SIG-M5 treated with dmso at 0.1 percent for 504 hours (cell line): ENCODE data around the gene LPXN.

Source experiments
- DNase-seq: peaks from one replicate; lab custom pipeline; 2025; ENCODE audit not compliant: unreplicated experiment; lab: John Stamatoyannopoulos, UW

LPXN gene

DNA sequence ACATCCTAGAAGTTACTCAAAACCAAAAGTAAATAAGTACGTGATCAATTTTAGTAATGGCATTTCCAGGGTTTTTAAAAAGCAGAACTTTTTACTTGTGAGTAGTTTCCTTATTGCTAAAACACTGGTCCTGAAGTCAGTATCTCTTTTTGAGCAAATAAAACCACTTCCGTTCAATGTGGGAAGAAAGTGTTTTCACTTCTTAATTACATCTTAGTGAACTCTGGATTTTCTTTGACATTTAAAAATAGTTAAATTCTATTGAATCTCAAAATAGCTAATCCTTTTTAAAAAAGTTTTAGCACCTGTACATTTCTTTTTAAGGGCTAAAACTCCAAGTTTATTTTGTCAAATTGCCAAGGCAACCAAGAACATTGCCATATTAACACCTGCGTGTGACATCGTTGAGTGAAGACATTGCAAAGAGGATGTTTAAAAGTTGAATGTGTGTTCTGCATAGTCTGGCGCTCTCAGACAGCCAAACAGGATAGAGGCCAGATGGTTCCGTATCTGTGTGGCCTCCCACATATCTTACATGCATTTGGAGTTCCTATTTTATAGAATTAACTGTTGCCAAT is 50.5 kb downstream of the LPXN start:
- DNase-seq, result peak; percentile 80

- peak; percentile 77 for DNase-seq
Measured at GRCh38 chr11:58524232-58525036, 51.2 kb downstream of the LPXN start.

DNA sequence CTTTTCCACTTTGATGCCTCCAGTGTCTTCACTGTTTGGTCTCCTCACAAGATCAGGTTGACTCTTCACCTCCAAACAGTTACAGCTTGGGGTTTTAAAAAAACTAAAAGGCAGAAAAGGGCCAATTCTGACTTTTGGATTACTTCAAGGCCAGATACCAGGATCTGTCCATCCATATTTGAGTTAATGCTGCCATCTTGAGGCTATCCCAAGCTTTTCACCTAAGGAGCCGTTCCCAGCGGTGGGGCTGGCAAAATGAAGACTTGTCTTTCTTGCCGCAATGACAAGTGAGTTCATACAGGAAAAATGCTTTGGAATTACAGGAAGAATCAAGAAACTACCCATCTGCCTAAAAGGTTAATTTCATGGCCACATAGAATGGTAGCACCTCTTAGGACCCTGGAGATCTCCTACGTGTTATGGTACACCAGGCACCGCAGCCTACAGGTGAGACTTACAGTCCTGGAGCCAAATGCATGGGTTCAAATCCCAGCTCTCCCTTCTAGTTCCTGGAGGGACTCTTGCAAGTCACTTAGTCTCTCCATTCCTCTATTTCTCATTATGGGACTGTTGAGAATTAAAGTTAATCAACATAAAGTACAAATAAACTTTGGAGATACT is 61.8 kb downstream of the LPXN start:
- DNase-seq, result peak; percentile 38

GRCh38 chr11:58511636-58512035 is 64.0 kb downstream of the LPXN start:
- no peak for DNase-seq

GRCh38 chr11:58509748-58510147 is 65.9 kb downstream of the LPXN start:
- no peak for DNase-seq

DNA sequence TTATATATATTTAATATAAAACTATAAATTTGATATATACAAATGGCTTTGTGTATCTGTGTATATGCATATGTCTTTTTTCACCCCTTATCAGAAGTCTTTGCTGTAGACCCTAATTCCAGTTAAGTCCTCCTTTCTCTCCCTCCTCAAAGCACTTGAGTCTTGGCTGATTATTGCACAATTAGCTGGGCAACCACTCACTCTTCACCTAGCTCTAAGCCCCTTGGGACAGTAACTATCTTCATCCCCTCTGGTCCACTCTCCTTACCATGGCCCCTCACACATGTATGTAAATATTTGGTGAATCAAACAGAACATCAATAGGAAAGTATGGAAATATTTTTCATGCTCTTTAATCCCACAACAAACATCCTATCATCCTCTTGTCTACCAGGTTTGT is 66.8 kb downstream of the LPXN start:
- no peak for DNase-seq

DNA sequence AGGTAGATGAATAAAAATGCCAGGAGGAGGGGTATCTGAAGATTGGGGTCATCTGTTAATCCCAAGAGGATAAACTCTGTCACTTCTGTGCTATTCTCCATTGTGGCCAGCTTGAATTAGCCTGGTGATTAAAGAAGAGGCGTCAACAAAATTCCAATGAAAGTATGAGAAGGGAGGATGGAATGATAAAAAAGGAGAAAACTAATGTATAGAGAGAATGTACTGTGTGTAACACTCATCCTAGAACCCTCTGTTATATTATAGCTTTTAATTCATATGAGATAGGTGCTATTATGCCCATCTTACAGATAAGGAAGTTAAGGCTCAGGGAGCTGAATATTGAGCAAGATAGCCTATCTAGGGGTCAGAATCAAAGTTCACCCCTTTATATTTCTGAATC is 67.7 kb downstream of the LPXN start, which contains the start of gene OR5B21:
Gene OR5B21, minus strand, starts transcription at position 101 of the 400 bp plus-strand sequence. Its CDS starts 0 bp downstream, at position 101.
- no peak for DNase-seq

DNA sequence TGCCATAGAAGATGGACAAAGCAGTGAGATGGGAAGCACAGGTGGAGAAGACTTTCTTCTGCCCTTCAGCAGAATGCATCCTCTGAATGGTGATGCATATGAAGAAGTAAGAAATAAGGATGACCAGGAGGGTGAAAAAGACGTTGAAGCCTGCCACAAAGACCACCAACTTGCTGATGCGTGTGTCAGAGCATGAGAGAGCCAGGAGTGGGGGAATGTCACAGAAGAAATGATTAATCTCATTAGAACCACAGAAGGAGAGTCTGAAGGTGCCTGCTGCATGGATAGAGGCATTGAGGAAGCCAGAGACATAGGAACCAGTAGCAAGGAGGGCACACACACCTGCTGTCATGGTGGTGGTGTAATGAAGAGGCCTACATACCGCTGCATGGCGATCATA is 68.3 kb downstream of the LPXN start:
- DNase-seq, result no peak

GRCh38 chr11:58506935-58507334 is 68.7 kb downstream of the LPXN start:
- DNase-seq, result peak; percentile 60

DNA sequence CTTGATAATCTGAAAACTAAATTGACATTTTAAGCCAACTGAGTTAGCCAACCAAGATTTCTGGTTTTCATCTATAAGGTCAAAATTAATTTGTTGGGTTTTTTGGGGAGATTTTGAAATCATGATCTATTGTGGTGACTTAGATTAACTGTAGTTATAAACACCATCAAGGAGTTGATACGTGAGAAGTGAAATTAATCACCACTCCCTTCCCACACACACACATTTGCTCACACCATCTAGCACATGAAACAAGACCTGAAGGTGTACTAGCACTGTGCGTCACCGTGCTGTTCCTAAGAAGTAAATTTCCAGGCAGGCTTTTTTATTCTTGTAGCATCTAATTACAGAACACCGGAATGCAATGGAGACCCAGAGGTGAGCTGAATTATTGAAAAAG is 69.8 kb downstream of the LPXN start:
- no peak for DNase-seq

GRCh38 chr11:58504232-58504631 is 71.4 kb downstream of the LPXN start:
- DNase-seq, result no peak

DNA sequence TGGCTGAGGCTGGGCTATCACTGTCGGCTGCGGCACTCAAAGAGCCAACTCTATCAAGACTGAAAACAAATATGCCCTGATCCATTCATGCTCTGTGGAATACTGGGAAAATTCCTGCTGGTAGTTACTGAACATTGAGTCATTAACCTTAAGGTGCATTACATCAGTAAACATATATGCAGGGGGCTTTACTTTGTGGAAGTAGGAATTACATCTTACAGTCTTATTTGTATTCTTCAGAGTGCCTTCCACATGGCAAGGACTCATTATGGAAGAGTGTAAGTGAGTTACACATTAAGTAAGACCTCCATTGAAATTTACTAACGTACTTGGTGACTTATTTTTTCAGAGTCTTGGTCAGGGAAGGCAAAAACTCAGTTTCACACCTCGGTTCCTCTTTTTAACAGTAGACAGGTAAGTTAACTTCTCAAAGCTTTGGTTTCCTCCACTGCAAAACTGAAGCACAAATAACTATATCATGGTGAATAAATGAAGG is 72.2 kb downstream of the LPXN start:
- no peak for DNase-seq

GRCh38 chr11:58502004-58502403 is 73.7 kb downstream of the LPXN start:
- DNase-seq, result no peak

GRCh38 chr11:58498464-58498863 is 77.2 kb downstream of the LPXN start:
- peak; percentile 35 for DNase-seq

- DNase-seq, result no peak
Measured at GRCh38 chr11:58497951-58498350, 77.7 kb downstream of the LPXN start.

DNA sequence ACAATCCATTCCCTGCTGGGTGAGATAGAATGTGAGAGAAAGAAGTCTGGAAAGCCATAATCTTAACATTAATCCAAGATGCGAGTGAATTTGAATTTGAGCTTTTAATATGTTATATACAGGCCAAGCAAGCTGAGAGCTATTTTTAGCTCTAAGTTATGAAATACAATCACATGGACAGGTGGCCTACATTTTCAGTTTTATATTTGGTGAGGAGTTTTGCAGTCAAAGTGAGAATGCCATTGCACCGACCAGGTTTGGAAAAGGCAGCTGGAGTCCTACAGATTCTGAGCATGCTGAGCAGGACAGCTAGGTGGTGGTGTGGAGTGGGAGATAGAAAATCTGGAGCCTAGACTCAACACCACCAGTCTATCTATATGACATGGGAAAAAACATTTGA is 79.8 kb downstream of the LPXN start:
- no peak for DNase-seq

- DNase-seq, result no peak
Measured at GRCh38 chr11:58494101-58494500, 81.6 kb downstream of the LPXN start.

DNA sequence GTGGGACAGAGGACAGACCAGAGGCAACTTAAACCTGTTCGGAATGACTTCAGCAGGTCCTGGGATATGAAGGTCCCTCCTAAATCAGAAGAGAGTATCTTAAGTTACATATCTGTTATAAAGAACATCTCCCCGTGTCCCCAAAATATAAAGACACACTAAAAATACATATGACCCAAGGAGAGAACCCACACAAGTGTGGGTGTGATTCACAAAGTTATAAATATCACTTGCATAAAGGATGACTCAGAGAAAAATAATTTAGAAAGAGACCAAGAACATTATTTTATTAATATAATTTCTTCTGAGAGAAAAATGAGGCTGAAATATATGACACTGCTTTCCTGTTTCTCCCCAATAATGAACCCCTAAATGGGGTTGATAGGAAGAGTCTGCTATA is 82.0 kb downstream of the LPXN start:
- no peak for DNase-seq

DNA sequence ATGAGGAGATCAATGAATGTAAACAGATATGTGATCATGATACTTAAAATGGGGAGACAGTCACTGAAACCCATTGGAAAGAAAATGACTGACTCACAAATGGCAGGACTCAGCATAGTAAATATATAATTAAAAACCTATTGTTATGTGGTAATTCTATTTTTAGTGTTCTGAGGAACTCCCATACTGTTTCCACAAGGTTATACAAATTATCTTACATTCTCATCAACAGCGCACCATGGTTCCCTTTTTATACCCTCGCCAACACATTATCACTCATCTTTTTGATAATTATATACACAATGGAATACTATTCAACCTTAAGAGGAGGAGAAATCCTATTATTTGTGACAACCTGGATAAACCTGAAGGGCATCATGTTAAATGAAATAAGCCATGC is 84.8 kb downstream of the LPXN start:
- DNase-seq, result no peak

DNA sequence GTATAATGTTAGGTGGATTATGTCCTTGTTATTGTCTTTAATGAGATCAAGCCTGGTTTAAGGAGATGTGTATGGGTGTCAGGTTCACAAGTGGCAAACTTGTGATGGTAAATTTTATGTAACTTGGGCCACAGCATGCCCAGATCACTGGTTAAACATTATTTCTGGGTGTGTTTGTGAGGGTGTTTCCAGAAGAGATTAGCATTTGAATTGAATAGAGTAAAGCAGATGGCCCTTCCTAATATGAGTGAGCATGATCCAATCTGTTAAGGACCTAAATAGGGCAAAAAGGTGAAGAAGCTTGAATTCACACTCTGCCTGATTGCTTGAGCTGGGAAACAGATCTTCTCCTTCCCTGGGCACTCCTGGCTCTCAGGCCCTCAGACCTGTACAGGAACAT is 88.5 kb downstream of the LPXN start:
- no peak for DNase-seq

DNA sequence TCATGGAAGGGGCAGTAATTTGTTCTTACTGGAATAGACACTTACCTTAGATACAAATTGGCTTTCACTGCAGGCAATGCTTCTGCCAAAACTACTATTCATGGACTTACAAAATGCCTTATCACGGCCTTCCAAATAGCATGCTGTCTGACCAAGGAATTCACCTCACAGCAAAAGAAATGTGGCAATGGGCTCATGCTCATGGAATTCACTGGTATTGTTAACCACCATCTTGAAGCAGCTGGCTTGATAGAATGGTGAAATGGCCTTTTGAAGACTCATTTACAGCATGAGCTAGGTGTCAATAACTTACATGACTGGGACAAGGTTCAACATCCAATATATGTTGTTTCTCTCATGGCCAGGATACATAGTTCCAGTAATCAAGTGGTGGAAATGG is 89.7 kb downstream of the LPXN start:
- DNase-seq, result no peak
